ENCODE data around the gene FKBP2. TPM values are rescaled to one million over a fixed set of nuclear protein-coding genes. Genes with fewer than 3 reads are reported as not detected.
A peak's percentile ranks its signal among the peaks of the same experiment; 100 is the strongest.

The FKBP2 gene
- total RNA-seq, 1 donor from 2014 or later = 56.2 TPM

- intact Hi-C loops (cut with DNase I) = no loop called here
- DNase-seq (ENCODE audit: low spot score) = no peak
- ATAC-seq = peak; percentile 3
Measured at GRCh38 chr11:64268893-64269539, 28.1 kb downstream of the FKBP2 start.

GRCh38 chr11:64269540-64270220, 28.8 kb downstream of the FKBP2 start:
- intact Hi-C loops (cut with DNase I) = no loop called here
- peak; percentile 92 for ATAC-seq
- DNase-seq (ENCODE audit: low spot score) = peak; percentile 98

- intact Hi-C loops (cut with DNase I) = no loop called here
- no peak for ATAC-seq
- DNase-seq (ENCODE audit: low spot score) = no peak
Measured at GRCh38 chr11:64275031-64275800, 34.3 kb downstream of the FKBP2 start.

- intact Hi-C loops (cut with DNase I) = no loop called here
Measured at GRCh38 chr11:64275841-64276240, 34.9 kb downstream of the FKBP2 start.

GRCh38 chr11:64276653-64277431, 35.9 kb downstream of the FKBP2 start:
- intact Hi-C loops (cut with DNase I) = no loop called here
- DNase-seq (ENCODE audit: low spot score) = no peak
- ATAC-seq = no peak

More at GRCh38 chr11:64275841-64276240, 34.9 kb downstream of the FKBP2 start:
- ATAC-seq (no peak), DNase-seq (ENCODE audit: low spot score) (no peak)

- intact Hi-C loops (cut with DNase I) = no loop called here
- DNase-seq (ENCODE audit: low spot score) (no peak), ATAC-seq (no peak)
Measured at GRCh38 chr11:64278576-64279190, 37.8 kb downstream of the FKBP2 start.

GRCh38 chr11:64281957-64282770, 41.3 kb downstream of the FKBP2 start:
- ATAC-seq = no peak
- no peak for DNase-seq (ENCODE audit: low spot score)
- intact Hi-C loops (cut with DNase I) = no loop called here

- DNase-seq (ENCODE audit: low spot score) = no peak
- intact Hi-C loops (cut with DNase I) = no loop called here
Measured at GRCh38 chr11:64283092-64283491, 42.2 kb downstream of the FKBP2 start.

GRCh38 chr11:64284048-64284961, 43.4 kb downstream of the FKBP2 start, which contains the start of gene BAD:
BAD (minus strand) TSS chr11:64284665; CDS start chr11:64284368, 297 bp downstream.
- intact Hi-C loops (cut with DNase I) = no loop called here
- DNase-seq (ENCODE audit: low spot score) (peak; percentile 98), ATAC-seq (peak; percentile 97)

More at GRCh38 chr11:64283092-64283491, 42.2 kb downstream of the FKBP2 start:
- ATAC-seq = no peak

- intact Hi-C loops (cut with DNase I) = no loop called here
- DNase-seq (ENCODE audit: low spot score) = peak; percentile 93
- peak; percentile 59 for ATAC-seq
Measured at GRCh38 chr11:64284962-64285884, 44.3 kb downstream of the FKBP2 start, which contains the start of gene GPR137. GPR137 (plus strand) TSS chr11:64285848; CDS start chr11:64286525, 677 bp downstream.

- peak; percentile 1 for ATAC-seq
- intact Hi-C loops (cut with DNase I) = no loop called here
- no peak for DNase-seq (ENCODE audit: low spot score)
Measured at GRCh38 chr11:64285885-64286800, 45.2 kb downstream of the FKBP2 start.

- intact Hi-C loops (cut with DNase I) = no loop called here
Measured at GRCh38 chr11:64286801-64287159, 45.9 kb downstream of the FKBP2 start.

GRCh38 chr11:64287676-64288352, 46.9 kb downstream of the FKBP2 start:
- ATAC-seq (no peak), DNase-seq (ENCODE audit: low spot score) (peak; percentile 58)
- intact Hi-C loops (cut with DNase I) = no loop called here

More at GRCh38 chr11:64286801-64287159, 45.9 kb downstream of the FKBP2 start:
- no peak for DNase-seq (ENCODE audit: low spot score)
- no peak for ATAC-seq

GRCh38 chr11:64288353-64288750, 47.5 kb downstream of the FKBP2 start:
- intact Hi-C loops (cut with DNase I) = no loop called here
- peak; percentile 58 for DNase-seq (ENCODE audit: low spot score)
- no peak for ATAC-seq

Data from sciatic nerve (tissue), 2 donors.